Cerebellar cortex (tissue), 1 donor: Measurements from ENCODE around the gene AARS2.
"Not testable (repeated sequence)": the region's sequence is repeated elsewhere in the genome, so short reads cannot be mapped to it uniquely, and the experiment has no call there.

Experiments
- DNase-seq: peaks from one replicate; pipeline ENCODE4 v3.0.0-alpha.2; 2015; ENCODE audit warnings: low spot score

The AARS2 gene

DNA sequence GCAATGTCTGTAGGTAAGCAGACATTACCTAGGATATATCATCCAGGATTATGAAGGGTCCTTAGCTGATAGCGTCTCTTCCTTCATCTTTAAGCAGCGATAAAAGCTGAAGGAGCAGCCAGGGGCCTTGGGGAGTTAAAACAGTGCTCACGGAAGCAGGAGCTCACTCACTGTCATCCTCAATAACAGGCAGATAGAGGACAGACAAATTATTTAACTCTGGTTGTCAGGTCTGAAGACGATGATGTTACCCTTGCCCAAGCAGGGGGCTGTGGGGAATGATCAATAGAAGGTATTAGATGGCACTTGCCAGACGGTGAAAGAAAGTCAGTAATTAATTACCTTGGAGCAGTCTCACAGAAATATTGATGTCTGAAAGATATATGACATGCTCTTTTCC is 16.7 kb upstream of the AARS2 start:
- DNase-seq = no peak

DNA sequence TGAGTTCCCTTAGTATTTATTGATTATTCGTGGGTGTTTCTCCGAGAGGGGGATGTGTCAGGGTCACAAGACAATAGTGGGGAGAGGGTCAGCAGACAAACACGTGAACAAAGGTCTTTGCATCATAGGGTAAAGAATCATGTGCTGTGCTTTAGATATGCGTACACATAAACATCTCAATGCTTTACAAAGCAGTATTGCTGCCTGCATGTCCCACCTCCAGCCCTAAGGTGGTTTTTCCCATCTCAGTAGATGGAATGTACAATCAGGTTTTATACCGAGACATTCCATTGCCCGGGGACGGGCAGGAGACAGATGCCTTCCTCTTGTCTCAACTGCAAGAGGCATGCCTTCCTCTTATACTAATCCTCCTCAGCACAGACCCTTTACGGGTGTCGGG is 15.1 kb upstream of the AARS2 start:
- peak; percentile 38 for DNase-seq

DNA sequence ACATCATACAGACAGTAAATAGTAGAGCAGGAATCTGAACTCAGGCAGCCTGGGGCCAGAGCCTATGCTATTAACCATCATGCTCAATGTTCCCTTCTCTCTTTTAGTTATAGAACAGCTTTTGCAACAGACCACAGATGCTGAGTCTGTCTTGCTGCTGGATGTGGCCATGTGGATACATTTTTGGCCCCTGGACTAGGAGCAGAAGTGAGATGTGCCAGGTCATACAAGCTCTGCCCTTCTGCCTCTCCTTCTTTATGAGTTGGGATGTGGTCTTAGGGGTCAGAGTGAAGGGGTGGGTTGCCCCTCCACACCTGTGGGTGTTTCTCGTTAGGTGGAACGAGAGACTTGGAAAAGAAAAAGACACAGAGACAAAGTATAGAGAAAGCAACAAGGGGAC is 14.6 kb upstream of the AARS2 start:
- no peak for DNase-seq

DNA sequence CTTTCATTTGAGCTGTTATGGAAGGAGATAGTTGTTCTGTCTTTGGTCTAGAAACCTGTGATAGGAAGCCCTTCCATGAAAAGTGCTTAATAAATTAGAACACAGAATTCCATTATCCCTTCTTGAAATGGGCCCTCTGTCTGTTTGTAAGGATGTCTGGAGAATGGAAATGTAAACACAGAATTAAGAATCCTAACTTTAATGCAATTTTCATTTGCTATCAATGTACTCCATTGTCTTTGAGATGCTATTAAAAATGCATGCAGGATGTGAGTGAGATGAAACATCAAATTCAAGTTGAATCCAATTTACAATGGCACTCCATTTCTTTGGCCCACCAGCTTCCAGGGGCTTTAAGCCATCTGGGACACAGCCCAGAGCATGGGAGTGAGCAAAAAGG is 13.9 kb upstream of the AARS2 start:
- no peak for DNase-seq

DNA sequence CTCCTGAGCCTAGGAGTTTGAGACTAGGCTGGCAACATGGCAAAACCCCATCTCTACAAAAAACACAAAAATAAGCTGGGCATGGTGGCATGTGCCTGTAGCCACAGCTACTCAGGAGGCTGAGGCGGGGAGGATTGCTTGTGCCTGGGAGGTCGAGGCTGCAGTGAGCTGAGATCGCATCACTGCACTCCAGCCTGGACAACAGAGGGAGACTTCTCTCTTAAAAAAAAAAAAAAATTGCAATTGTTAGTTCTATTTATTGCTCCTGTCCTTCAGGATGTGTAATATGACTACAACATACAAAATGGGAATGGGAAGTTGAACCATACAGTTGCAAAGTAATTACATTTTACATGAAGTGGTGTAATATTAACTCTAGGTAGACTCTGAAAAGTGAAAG is 8.1 kb upstream of the AARS2 start:
- no peak for DNase-seq

DNA sequence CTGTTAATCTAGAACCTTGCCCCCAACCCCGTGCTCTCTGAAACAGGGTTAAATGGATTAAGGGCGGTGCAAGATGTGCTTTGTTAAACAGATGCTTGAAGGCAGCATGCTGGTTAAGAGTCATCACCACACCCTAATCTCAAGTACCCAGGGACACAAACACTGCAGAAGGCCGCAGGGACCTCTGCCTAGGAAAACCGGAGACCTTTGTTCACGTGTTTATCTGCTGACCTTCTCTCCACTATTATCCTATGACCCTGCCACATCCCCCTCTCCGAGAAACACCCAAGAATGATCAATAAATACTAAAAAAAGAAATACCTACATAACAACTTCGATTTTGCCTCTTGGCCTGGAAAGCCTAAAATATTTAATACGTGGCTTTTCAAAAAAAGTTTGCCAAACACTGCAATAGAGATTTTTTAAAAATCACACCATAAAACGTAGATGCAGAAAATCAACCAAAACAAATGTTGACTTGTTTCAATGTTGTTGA is 4.0 kb upstream of the AARS2 start:
- DNase-seq = not testable (repeated sequence)

DNA sequence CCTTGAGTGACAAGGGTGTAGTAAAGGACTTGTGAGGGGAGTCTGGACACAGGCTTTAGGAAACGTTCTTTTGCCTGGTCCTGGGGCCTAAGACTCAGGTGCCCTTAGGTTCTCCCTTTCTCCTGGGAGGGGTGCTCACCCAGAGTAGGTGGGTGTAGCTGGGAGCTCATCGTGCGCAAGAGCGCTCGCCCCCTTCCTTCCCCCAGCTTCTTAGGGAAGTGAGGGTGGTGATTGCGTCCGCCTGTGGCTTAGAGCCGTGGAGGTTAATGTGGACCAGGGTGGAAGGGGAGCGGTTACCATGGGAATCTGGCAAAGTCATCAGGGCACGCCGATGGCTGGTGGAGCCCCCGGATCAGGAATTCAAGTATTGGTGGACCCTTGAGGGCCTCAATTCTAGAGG is 3.3 kb upstream of the AARS2 start:
- DNase-seq = no peak

DNA sequence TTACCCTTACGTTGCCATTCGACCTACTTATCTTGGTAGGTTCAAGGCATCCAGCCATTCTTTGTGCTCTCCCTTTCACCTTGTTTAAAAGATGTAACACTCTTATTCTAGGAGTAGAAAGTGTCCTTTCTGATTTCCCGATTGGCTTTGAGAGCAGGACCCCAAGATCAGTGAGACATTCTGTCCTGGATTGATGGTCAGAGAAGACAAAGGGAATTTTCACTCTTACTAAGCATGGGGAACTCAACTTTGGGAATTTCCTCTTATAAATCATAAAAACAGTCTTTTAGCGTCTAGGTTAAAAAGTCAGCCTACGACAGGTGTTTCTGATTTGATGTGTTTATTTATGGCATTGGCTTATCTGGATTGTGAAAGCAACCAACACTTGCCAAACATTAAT is 2.8 kb upstream of the AARS2 start:
- DNase-seq = no peak

DNA sequence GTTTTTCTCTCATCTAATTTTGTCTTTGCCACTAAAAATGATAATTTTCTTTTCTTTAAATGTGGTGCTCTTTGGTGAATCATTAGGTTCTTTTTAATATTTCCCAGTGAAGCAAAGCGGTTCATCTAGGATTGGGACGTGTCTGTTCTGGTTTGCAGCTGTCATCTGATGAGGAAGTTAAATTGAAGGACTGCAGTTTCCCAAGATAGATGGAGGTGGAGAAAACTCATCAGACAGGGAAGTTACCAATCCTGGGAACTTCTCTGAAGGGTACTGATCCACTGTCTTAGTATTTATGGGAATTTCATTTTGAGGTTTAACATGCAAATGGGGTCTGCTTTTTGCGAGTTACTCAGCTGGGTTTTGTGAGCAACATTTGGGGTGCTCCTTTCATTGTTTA is 2.4 kb upstream of the AARS2 start:
- no peak for DNase-seq

DNA sequence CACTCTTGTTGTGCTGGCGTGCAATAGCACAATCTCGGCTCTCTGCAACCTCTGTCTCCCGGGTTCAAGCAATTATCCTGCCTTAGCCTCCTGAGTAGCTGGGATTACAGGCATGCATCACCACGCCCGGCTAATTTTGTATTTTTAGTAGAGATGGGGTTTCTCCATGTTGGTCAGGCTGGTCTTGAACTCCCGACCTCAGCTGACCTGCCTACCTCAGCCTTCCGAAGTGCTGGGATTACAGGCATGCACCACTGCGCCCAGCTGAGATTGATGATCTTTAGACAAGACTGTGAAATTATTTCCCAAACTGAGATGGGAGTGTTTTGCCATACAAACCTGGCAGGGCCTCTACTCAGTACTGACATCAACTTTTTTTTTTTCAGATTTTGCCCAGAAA is 1.5 kb upstream of the AARS2 start:
- DNase-seq = not testable (repeated sequence)

DNA sequence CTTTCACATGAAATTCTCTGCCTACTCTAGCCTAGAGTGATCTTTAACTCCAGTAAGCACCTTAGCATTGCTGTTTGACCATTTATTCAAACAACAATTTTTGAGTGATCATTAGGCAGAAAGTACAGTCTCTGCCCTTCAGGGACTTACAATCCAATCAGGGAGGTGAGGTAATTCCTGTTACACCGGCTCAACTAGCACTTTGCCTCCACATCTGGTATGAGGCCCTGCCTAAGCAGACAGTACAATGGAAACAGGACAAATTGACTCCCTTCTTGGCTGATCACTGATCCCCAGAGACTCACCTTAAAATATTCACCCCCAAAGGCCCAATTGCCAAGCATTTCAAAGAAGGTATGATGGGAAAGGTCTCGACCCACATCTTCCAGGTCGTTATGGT is 1.4 kb downstream of the AARS2 start:
- no peak for DNase-seq

DNA sequence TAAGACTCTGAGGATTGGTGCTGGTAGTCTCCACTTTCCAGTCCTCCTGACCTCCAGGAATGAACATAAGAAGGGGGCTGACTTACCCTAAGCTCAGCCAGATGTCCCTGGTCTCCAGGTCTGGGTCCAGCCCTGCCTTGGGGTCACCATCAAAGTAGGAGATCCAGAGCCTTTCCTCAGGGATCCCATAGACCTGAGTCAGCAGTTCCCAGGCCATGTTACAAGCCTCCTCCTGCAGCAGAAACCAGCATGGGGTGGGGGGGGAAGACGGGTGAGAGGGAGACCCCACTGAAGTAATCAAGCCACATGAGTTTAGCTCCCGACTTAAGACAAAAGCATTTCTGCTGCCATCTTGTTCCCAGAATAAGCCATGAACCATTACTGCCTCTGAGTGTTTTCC is 1.8 kb downstream of the AARS2 start:
- DNase-seq = no peak

DNA sequence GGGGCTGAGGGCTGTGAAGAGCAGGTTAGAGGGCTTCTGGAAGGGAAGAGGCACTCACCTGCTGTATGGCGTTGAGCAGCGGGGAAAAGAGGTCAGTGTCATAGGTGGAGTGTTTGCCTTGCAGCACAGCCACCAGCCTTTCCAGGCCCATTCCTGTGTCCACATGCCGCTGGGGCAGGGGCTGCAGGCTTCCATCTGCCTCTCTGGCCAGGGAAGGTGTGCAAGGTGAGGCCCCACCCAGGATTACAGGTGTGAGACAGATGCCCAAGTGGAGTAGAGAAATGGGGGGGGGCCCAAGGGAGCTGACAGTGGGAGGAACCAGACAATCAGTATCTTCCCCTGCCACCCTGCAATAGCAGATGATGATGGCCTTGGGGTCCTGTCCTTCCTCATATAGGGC is 2.9 kb downstream of the AARS2 start:
- DNase-seq = no peak

DNA sequence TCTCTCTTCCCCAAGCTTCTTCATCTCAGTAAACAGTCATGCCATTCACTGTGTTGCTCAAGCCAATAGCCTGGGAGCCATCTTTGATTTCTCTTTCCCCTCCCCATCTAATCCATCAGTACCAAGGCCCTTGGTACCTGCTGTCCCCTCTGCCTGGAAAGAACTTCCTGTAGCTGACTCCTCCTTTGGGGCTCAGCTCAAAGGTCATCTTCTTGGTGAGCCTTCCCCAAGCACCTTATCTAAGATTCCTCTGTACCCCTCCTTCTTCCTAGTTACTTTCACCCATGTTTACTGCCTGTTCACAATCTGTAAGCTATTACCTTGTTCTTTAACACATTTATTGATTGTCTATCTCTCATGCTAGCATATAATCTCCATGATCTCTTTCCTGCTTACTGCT is 3.5 kb downstream of the AARS2 start:
- DNase-seq = no peak

DNA sequence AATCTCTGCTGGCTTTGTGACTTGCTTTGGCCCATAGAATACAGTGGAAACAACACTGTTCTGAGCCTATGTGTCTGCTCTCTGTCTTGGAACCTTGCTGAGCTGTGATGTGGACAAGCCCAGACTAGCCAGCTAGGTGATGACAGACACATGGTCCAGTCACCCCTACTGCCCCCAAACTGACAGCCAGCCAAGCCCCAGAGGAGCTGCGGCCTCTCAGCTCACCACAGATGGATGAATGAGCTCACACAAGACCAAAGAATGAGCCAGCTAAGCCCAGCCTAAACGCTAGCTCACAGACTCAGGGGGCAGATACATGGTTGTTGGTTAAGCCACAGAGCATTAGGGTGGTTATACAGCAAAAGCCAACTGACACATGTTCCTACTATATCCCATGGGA is 4.1 kb downstream of the AARS2 start:
- no peak for DNase-seq

DNA sequence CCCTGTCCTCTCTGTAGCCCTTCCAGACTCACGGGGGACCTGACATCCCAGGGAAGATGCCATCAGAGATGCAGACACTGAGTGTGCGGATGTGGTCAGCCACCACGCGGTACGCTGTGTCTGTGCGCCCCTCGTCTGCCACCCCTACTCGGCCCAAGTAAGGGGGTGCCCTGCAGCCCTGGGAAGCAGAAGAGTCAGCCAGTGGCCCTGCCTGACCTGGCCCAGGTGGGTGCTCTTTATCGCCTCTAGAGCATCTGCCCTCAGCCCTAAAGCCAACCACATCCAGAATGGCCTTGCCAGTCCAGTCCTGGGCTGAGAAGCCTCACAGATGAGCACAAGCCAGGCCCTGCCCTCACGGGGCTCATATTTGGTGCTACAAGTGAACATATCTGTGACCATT is 5.9 kb downstream of the AARS2 start:
- DNase-seq = no peak

DNA sequence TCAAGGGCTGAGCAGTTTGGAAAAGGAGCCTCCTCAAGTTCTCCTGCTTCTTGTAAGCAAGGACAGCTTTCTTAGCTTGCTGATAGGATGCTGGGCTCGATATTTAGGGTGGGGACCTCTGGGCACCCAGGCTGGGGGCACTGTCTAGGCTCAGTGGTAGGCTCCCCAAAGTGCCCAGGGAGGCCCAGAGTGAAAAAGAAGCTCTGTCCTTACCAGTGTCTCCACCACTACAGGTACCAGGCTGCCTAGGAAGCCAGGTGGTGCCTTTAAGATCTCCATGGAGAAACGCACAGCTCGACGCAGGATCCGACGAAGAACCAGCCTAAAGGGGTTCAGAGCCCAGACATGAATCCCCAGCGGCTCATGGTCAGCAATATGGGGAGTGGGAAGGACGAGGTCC is 6.4 kb downstream of the AARS2 start:
- DNase-seq = no peak

DNA sequence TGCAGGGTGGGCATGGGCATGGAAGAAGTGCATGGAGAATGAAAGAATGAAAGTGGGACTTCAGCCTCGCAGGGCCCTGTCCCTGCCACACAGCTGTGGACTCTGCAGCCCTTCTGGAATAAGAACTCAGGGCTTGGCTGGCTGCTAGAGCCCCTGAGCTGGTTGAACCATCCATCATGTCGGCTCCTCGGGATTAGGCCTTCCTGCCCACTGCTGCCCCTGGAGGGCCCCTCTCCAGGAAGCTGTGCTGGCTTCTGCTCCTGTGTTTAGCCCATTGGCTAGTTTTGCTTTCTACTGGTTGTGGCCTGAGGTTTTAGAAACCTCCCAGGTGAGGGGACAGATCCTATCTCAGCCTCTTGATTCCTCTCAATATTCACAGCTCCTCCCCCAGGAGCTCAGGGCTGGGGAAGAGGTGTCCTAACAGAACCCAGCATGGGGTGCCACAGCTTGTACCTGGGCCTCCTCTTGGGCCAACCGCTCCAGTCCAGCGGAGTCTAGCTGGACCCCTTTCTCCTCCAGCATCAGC is 7.9 kb downstream of the AARS2 start:
- DNase-seq = no peak

DNA sequence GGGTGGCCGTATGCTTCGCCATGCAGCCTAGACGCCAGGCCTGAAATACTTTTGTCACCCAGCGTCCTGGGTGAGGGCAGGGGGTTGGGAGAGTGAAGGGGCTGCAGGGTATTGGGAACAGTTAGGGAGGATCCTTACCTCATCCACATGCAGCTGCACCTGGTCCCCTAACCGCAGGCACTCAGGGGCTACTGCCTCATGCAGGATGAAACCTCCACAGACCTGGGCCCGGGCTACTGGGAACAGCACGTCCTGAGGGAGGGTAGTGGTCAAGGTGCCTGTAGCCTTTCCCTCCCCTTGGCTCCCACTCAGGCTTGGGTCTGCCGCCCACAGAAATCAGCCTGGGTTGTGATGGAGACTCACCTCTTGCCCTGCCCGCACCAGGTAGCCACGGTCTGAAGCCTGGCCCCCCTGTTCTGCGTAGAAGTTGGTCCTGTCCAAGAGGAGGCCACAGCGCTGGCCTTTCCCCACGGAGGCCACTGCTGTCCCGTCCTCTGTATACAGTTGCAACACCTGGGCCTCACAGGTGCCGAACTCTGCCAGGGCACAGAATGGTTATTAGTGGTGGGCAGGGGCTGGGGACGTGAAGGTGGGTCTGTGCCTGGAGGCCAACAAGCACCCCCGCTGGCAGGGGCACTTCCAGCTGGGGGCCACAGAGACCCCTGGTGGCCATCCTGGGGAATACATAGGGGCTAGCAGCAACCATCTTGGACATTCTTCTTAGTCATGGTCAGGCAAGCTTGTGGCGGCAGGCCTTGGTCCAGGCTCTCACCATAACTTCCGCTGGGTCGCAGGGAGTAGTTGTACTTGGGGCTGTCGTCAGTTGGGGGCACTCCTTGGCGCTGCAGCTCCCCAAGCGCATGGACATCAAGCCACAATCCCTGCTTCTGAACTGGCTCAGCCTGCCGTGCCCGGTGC is 8.6 kb downstream of the AARS2 start:
- DNase-seq = peak; percentile 74

DNA sequence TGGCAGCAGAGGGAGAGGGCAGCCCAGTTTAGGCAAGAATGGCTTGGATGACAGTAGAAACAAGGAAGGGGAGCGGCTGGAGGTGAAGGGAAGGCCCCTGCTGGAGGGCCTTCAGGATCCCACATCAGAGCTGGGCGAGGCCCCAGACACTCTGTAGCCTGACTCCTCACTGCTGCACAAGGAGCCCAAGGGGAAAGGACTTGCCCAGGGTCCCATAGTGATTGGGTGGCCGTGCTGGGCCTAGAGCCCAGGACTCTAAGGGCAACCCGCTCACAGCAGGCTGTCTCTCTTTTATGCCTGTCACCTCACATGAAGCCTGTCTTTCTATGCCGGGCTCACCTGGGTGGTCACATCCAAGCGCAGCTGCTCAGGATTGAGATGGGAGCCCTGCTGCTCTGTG is 9.3 kb downstream of the AARS2 start:
- no peak for DNase-seq

DNA sequence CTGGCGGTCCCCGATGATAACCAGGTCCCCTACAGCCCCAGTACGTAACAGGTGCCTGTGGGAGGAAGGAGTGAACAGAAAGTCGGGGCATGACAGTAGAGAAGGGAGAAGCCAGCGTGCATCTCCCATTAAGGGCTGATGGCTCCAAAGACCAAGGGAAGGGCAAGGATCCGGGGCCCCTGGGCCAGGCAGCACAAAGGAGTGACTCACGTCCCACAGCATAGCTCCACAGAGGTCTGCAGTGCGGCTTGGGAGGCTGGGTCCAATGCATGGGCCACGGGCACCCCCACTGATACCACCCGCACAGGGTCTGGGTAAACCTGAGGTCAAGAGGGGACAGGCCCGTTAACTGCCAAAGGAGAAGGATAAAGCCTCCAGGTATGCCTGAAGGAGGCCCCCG is 10.3 kb downstream of the AARS2 start:
- no peak for DNase-seq

DNA sequence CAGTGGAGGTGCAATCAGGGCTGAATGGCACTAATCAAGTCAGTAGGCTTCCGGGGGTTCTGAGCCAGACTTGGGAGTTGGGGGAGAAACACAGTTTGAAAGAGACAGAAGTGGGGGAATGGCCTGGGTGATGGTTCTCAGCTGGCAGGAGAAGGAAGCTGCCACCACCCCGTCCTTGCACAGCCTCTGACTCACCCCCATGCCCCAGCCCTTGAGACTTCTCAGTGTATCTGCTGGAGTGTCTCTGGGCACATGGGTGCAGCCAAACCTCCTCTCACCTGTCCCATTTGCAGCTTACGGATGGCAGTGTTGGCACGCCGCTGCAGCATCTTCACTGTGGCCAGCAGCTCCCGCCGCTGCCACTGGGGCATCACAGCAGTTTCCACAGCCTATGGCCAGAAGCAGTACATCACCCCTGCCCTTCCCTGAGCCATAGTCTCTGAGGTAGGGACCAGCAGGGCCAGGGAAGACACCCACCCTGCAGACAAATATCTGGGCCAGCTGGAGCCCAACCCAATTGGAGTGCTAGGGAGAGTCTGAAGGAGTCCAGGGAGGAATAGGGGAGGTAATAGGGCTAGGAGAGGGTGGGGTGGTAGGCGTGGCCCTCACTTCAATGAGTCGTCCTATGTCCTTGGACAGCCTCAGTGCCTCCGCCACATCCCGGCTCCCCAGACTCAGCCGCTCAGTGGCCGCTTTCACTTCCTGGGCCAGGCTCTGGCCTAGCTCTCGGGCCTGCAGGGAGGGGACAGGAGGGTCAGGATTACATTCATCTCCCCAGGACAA is 11.2 kb downstream of the AARS2 start:
- DNase-seq = no peak

DNA sequence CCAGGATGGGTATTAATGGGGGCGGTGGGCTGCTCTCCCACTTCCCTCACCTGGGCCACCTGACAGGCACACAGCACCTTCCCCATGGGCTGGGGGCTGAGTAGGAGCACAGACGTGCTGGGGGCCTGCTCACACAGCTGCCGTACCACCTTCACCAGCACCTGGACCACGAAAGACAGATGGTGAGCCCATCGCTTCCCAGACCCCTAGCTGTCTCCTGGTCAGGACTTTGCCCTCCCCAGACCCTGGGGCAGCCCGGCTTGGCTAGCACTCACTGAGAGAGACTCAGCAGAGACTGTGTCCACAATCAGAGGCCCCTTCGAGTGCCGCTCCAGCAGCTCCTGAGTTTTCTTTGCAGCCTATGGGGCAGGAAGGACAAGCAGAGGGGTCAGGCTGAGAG is 12.0 kb downstream of the AARS2 start:
- no peak for DNase-seq
